Natural killer cell (primary cell): ENCODE data around the gene FRYL. TPM values are rescaled to one million over a fixed set of nuclear protein-coding genes. Genes with fewer than 3 reads are reported as not detected.

Experiments
- ATAC-seq, 3 donors: fragments of 150-1000 bp in 2 of 3; fragments of 200-7000 bp in 1 of 3; cut with Tn5 transposase; 1 replicate in 1 of 3; 2 replicates in 2 of 3; pipeline ENCODE4 v1.10.0; 2021; ENCODE audit warnings: mild to moderate bottlenecking in 2 of 3, moderate library complexity in 2 of 3
- DNase-seq, 2 donors: peaks; one replicate each; pipeline versions ENCODE4 v3.0.0 to v3.0.0-alpha.2; 2013 to 2021; ENCODE audit warnings: mixed read lengths in 1 of 2
- H3K27ac ChIP-seq: one replicate; pipeline ENCODE4 v1.5.1; 2013; ENCODE audit warnings: mild to moderate bottlenecking, low read length
- H3K27me3 ChIP-seq: one replicate; pipeline ENCODE4 v1.6.1; 2013; ENCODE audit warnings: low read length; ENCODE audit not compliant: control insufficient read depth, insufficient read depth
- H3K36me3 ChIP-seq: one replicate; pipeline ENCODE4 v1.6.1; 2013; ENCODE audit warnings: low read length; ENCODE audit not compliant: control insufficient read depth, insufficient read depth
- H3K4me1 ChIP-seq: one replicate; pipeline ENCODE4 v1.6.1; 2013; ENCODE audit warnings: low read length; ENCODE audit not compliant: control insufficient read depth, insufficient read depth
- H3K4me3 ChIP-seq: one replicate; pipeline ENCODE4 v1.5.1; 2013; ENCODE audit warnings: low read length
- H3K9me3 ChIP-seq: one replicate; pipeline ENCODE4 v1.6.1; 2013; ENCODE audit warnings: low read length; ENCODE audit not compliant: control insufficient read depth, insufficient read depth
- H3K27ac Mint-ChIP-seq, 2 donors: one replicate each; pipeline ENCODE4 v1.8.0; 2022; ENCODE audit warnings: mild to moderate bottlenecking in 2 of 2, mixed read lengths in 2 of 2, moderate library complexity in 1 of 2
- H3K27me3 Mint-ChIP-seq, 2 donors: one replicate each; pipeline ENCODE4 v1.8.0; 2022; ENCODE audit warnings: low read depth in 2 of 2, mixed read lengths in 2 of 2
- H3K36me3 Mint-ChIP-seq: one replicate; pipeline ENCODE4 v1.8.0; 2022; ENCODE audit warnings: mixed read lengths
- H3K4me1 Mint-ChIP-seq, 2 donors: one replicate each; pipeline ENCODE4 v1.8.0; 2022; ENCODE audit warnings: mixed read lengths in 2 of 2
- H3K4me3 Mint-ChIP-seq: one replicate; pipeline ENCODE4 v1.8.0; 2022; ENCODE audit warnings: mild to moderate bottlenecking, moderate library complexity, mixed read lengths
- H3K9me3 Mint-ChIP-seq, 2 donors: one replicate each; pipeline ENCODE4 v1.8.0; 2022; ENCODE audit warnings: mixed read lengths in 2 of 2
- CTCF ChIP-seq: fragments of 200-600 bp; IDR thresholded peaks from one replicate; pipeline ENCODE4 v1.8.0; 2022; ENCODE audit warnings: antibody characterized with exemption
- WGBS: methylation state at CpG from one replicate; pipeline ENCODE4 v1.1.7; 2013; ENCODE audit warnings: missing lambda C conversion rate; ENCODE audit not compliant: insufficient coverage; 5-methylcytosine and 5-hydroxymethylcytosine counted together
- intact Hi-C: fragments of 100-400 bp; cut with micrococcal nuclease; formaldehyde crosslinking; loops from one replicate; pipeline ENCODE4 v1.14.2; 2022
- total RNA-seq, 4 donors: library from RNA; stranded (reverse); fragments of 120-200 nt in 1 of 4; gene quantifications; one replicate each; pipeline versions ENCODE4 v1.2.3 to v1.2.4, GENCODE V29; 2013 to 2022

Gene FRYL
- total RNA-seq, 3 donors from 2014 or later (not counting 1 experiment from before 2014, with no cell fraction given) = 143 to 181 (median 146) TPM

- Mint-ChIP-seq H3K36me3 (peaks cover 25% of the 10 kb centered on the region), H3K4me3 (no peak overlapping the region), H3K9me3 (no peaks in the 10 kb centered on the region), H3K27me3 (no peaks in the 10 kb centered on the region), H3K27ac (no peak overlapping the region), H3K4me1 (peaks cover 0 to 12% of the 10 kb centered on the region in 2 donors)
- Histone ChIP-seq H3K4me3 (no peak overlapping the region), H3K4me1 (no peaks in the 10 kb centered on the region), H3K36me3 (peaks cover 74% of the 10 kb centered on the region), H3K27me3 (no peaks in the 10 kb centered on the region), H3K9me3 (no peaks in the 10 kb centered on the region), H3K27ac (no peak overlapping the region)
- DNase-seq = no peak
- no peak for TF ChIP-seq CTCF
- 84% methylated on average over 2 of the region's 2 CpGs for WGBS
- ATAC-seq = no peak
- intact Hi-C loops = no loop called here
Observed at GRCh38 chr4:48556268-48556667, 223.8 kb downstream of the FRYL start.

- H3K9me3 ChIP-seq = no peaks in the 10 kb centered on the region
- Mint-ChIP-seq H3K27ac (no peak overlapping the region), H3K27me3 (no peaks in the 10 kb centered on the region), H3K4me3 (no peak overlapping the region), H3K9me3 (no peaks in the 10 kb centered on the region), H3K36me3 (peaks cover 32% of the 10 kb centered on the region), H3K4me1 (peaks cover 0 to 6% of the 10 kb centered on the region in 2 donors)
- no peak overlapping the region for H3K4me3 ChIP-seq
- H3K4me1 ChIP-seq = no peaks in the 10 kb centered on the region
- 98% methylated on average over 3 of the region's 5 CpGs for WGBS
- no peaks in the 10 kb centered on the region for H3K27me3 ChIP-seq
- H3K36me3 ChIP-seq = peaks cover 75% of the 10 kb centered on the region
- DNase-seq (no peak), ATAC-seq (no peak)
- no peak for TF ChIP-seq CTCF
- H3K27ac ChIP-seq = no peak overlapping the region
- intact Hi-C loops = no loop called here
Observed at GRCh38 chr4:48554606-48555005, 225.5 kb downstream of the FRYL start.

- Histone ChIP-seq H3K4me1 (no peaks in the 10 kb centered on the region), H3K27ac (no peak overlapping the region), H3K4me3 (no peak overlapping the region), H3K27me3 (no peaks in the 10 kb centered on the region), H3K9me3 (no peaks in the 10 kb centered on the region), H3K36me3 (peaks cover 79% of the 10 kb centered on the region)
- no peak for TF ChIP-seq CTCF
- Mint-ChIP-seq H3K36me3 (peaks cover 34% of the 10 kb centered on the region), H3K27ac (no peak overlapping the region), H3K4me3 (no peak overlapping the region), H3K4me1 (no peaks in the 10 kb centered on the region), H3K27me3 (no peaks in the 10 kb centered on the region), H3K9me3 (no peaks in the 10 kb centered on the region)
- no peak for ATAC-seq
- 100% methylated on average over 1 of the region's 1 CpG for WGBS
- intact Hi-C loops = no loop called here
- DNase-seq = no peak
Observed at GRCh38 chr4:48553720-48554119, 226.4 kb downstream of the FRYL start.

GRCh38 chr4:48546336-48546735 is 233.7 kb downstream of the FRYL start:
- Histone ChIP-seq H3K4me3 (no peak overlapping the region), H3K27ac (no peak overlapping the region), H3K36me3 (peaks cover 89% of the 10 kb centered on the region), H3K27me3 (no peaks in the 10 kb centered on the region), H3K9me3 (no peaks in the 10 kb centered on the region), H3K4me1 (no peaks in the 10 kb centered on the region)
- H3K4me3 Mint-ChIP-seq = no peak overlapping the region
- intact Hi-C loops = no loop called here
- H3K4me1 Mint-ChIP-seq = no peaks in the 10 kb centered on the region
- 87% methylated on average over 1 of the region's 2 CpGs for WGBS
- no peaks in the 10 kb centered on the region for H3K9me3 Mint-ChIP-seq
- H3K27me3 Mint-ChIP-seq = no peaks in the 10 kb centered on the region
- DNase-seq = peak in 1 of 2 donors; percentile 46
- TF ChIP-seq CTCF = peak; percentile 46
- peak in 2 of 3 donors; percentile 40 to 41 for ATAC-seq
- H3K36me3 Mint-ChIP-seq = peaks cover 41% of the 10 kb centered on the region
- no peak overlapping the region for H3K27ac Mint-ChIP-seq
